Measurements from ENCODE around the gene GVQW3.
"Not testable (repeated sequence)": the region's sequence is repeated elsewhere in the genome, so short reads cannot be mapped to it uniquely, and the experiment has no call there.

The GVQW3 gene

GRCh38 chr11:76391021-76391420 is 9.9 kb downstream of the GVQW3 start:
- DNase-seq = no peak

GRCh38 chr11:76391811-76392475 is 10.8 kb downstream of the GVQW3 start:
- no peak for DNase-seq

GRCh38 chr11:76392870-76393269 is 11.7 kb downstream of the GVQW3 start:
- no peak for DNase-seq

- DNase-seq = no peak
These were observed 13.3 kb downstream of the GVQW3 start for GRCh38 chr11:76394411-76394810.

GRCh38 chr11:76395296-76395695 is 14.2 kb downstream of the GVQW3 start:
- no peak for DNase-seq

- DNase-seq = no peak
These were observed 16.3 kb downstream of the GVQW3 start for GRCh38 chr11:76397383-76397782.

GRCh38 chr11:76400967-76401366 is 19.8 kb downstream of the GVQW3 start:
- no peak for DNase-seq

GRCh38 chr11:76401484-76401883 is 20.4 kb downstream of the GVQW3 start:
- not testable (repeated sequence) for DNase-seq

GRCh38 chr11:76406359-76406758 is 25.2 kb downstream of the GVQW3 start:
- DNase-seq = no peak

GRCh38 chr11:76408171-76408965 is 27.2 kb downstream of the GVQW3 start:
- DNase-seq = no peak

GRCh38 chr11:76410851-76411357 is 29.8 kb downstream of the GVQW3 start:
- no peak for DNase-seq

- no peak for DNase-seq
These were observed 34.0 kb downstream of the GVQW3 start for GRCh38 chr11:76415073-76415472.

GRCh38 chr11:76419896-76420295 is 38.8 kb downstream of the GVQW3 start:
- no peak for DNase-seq

GRCh38 chr11:76424379-76424778 is 43.3 kb downstream of the GVQW3 start:
- peak in 1 of 2 experiments; percentile 29 for DNase-seq

GRCh38 chr11:76424891-76425290 is 43.8 kb downstream of the GVQW3 start:
- DNase-seq = no peak

GRCh38 chr11:76426660-76427059 is 45.5 kb downstream of the GVQW3 start:
- DNase-seq = no peak

- no peak for DNase-seq
These were observed 54.9 kb downstream of the GVQW3 start for GRCh38 chr11:76436020-76436419.

GRCh38 chr11:76443268-76443980 is 62.3 kb downstream of the GVQW3 start:
- no peak for DNase-seq

- no peak for DNase-seq
These were observed 62.9 kb downstream of the GVQW3 start for GRCh38 chr11:76444065-76444383.

GRCh38 chr11:76444384-76445120 is 63.4 kb downstream of the GVQW3 start, which contains the start of gene EMSY:
Gene EMSY (plus strand): TSS chr11:76445018. CDS start chr11:76446939, 1,921 bp downstream.
- peak; percentile 91 to 92 for DNase-seq

- peak; percentile 75 to 77 for DNase-seq
These were observed 64.3 kb downstream of the GVQW3 start for GRCh38 chr11:76445121-76446084.

- DNase-seq = no peak
These were observed 67.4 kb downstream of the GVQW3 start for GRCh38 chr11:76448506-76448905.
